ENCODE data around the gene DPH7.
A peak's percentile ranks its signal among the peaks of the same experiment; 100 is the strongest.

The DPH7 gene

DNA sequence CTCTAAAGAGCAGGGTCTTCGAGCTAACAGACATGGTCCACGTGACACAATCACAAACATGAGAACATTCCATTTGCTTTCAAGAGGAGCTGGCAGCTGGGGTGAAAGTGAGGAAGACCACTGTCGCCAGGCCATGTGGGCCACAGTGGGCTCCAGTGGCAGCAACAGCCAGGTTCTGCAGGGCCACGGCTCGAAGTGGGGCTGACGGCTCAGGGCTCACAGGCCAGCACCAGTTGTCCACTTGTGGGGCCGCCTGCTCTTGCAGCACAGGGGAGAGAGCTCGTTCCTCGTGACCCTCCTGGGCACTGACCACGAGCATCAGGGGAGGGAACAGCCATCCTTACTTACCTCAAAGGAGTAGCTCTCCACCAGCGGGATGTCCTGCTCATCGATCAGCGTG is 9.6 kb upstream of the DPH7 start:
- DNase-seq (ENCODE audit: low read depth) = no peak
- TF ChIP-seq, protein P1, sequence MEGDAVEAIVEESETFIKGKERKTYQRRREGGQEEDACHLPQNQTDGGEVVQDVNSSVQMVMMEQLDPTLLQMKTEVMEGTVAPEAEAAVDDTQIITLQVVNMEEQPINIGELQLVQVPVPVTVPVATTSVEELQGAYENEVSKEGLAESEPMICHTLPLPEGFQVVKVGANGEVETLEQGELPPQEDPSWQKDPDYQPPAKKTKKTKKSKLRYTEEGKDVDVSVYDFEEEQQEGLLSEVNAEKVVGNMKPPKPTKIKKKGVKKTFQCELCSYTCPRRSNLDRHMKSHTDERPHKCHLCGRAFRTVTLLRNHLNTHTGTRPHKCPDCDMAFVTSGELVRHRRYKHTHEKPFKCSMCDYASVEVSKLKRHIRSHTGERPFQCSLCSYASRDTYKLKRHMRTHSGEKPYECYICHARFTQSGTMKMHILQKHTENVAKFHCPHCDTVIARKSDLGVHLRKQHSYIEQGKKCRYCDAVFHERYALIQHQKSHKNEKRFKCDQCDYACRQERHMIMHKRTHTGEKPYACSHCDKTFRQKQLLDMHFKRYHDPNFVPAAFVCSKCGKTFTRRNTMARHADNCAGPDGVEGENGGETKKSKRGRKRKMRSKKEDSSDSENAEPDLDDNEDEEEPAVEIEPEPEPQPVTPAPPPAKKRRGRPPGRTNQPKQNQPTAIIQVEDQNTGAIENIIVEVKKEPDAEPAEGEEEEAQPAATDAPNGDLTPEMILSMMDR (IDR thresholded peaks at IDR 0.05; ENCODE audit: control insufficient read depth, extremely low read depth, insufficient read depth) = no peak
- H3K4me3 ChIP-seq (ENCODE audit: low read depth, low read length) = peak overlapping the region; percentile 88; the same call in 1 of the 2 replicates

GRCh38 chr9:137586854-137587253 is 8.1 kb upstream of the DPH7 start:
- TF ChIP-seq, protein P1 (IDR thresholded peaks at IDR 0.05; ENCODE audit: control insufficient read depth, extremely low read depth, insufficient read depth) = no peak
- H3K4me3 ChIP-seq (ENCODE audit: low read depth, low read length) = no peak overlapping the region
- no peak for DNase-seq (ENCODE audit: low read depth)

DNA sequence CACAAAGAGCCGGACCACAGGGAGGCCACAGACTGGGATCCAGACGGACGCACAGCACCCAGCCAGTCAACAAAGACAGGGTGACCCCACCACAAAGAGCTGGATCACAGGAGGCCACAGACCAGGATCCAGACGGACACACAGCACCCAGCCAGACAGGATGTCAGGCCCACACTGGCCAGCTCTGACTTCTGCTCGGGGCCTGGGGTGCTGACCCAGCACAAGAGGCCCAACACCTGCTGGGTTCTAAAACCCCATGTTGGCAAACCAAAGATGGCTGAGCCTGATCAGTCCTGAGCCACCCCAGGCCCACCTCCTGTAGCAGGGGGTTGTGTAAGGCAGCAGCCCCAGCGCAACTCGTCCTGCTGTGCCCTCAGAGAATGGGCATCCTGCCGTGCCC is 5.2 kb upstream of the DPH7 start:
- no peak overlapping the region for H3K4me3 ChIP-seq (ENCODE audit: low read depth, low read length)
- TF ChIP-seq, protein P1 (IDR thresholded peaks at IDR 0.05; ENCODE audit: control insufficient read depth, extremely low read depth, insufficient read depth) = no peak
- no peak for DNase-seq (ENCODE audit: low read depth)

- no peak overlapping the region for H3K4me3 ChIP-seq (ENCODE audit: low read depth, low read length)
- TF ChIP-seq, protein P1 (IDR thresholded peaks at IDR 0.05; ENCODE audit: control insufficient read depth, extremely low read depth, insufficient read depth) = no peak
- no peak for DNase-seq (ENCODE audit: low read depth)
These were observed 4.6 kb upstream of the DPH7 start for GRCh38 chr9:137583347-137583746.

- no peak overlapping the region for H3K4me3 ChIP-seq (ENCODE audit: low read depth, low read length)
- TF ChIP-seq, protein P1 (IDR thresholded peaks at IDR 0.05; ENCODE audit: control insufficient read depth, extremely low read depth, insufficient read depth) = peak; percentile 30; the same call in 1 of the 2 replicates
- DNase-seq (ENCODE audit: low read depth) = no peak
These were observed 3.6 kb upstream of the DPH7 start for GRCh38 chr9:137582286-137582860.

DNA sequence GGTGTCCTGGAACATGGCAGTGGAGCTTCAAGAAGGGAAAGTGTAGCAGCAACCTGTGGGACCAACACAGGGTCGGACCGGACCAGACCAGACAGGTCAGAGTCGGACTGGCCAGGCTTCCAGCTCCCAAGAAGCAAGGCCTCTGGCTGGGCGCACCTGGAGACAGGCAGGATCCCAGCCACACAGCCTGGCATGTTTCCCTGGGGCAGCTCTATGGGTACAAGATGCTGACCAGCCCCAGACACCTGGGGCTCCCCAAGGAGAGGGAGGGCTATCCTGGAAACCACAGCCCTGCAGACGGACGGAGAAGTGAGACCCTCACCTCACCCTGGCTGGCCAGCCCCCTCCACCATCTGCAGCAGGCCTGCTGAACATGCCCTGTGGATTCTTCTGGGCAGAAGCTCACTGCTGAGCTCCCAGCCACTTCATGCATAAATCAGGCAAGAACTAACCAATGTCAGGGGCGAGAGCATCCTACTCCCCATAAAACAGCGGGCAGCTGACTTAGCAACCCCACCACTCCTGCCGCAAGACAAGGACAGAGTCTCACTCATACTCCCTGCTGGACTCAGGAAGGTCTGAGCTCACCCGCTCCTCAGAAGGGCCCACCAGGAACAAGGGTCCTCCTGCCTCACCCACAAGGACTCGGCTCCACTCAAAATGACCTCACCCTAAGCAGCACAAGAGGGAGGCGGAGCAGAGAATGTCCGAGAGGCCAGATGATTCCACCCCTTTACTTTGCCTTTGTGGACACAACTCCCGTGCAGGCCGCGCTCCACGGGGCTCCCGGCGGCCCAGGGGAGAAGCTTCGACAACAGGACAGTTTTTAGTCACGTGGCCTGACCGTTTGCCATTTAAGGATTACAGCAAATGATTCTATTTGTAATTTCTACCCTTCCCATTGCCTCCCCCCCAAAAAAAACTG is 2.9 kb upstream of the DPH7 start:
- TF ChIP-seq, protein P1 (IDR thresholded peaks at IDR 0.05; ENCODE audit: control insufficient read depth, extremely low read depth, insufficient read depth) = no peak
- DNase-seq (ENCODE audit: low read depth) = no peak
- H3K4me3 ChIP-seq (ENCODE audit: low read depth, low read length) = no peak overlapping the region

Measured in LNCaP clone FGC (cell line).